Right atrium auricular region (tissue), 2 donors: ENCODE results near the gene SMAP2. TPM values are rescaled to one million over a fixed set of nuclear protein-coding genes. Genes with fewer than 3 reads are reported as not detected.

Experiments
- DNase-seq: peaks from one replicate; pipeline ENCODE4 v3.0.0-alpha.2; 2019; ENCODE audit warnings: low spot score
- H3K27ac ChIP-seq, 2 donors: fragments of 200-600 bp; sonication (generic); 1 replicate in 1 of 2; 2 replicates in 1 of 2; pipeline ENCODE4 v1.5.1; 2016 to 2019
- H3K27me3 ChIP-seq, 2 donors: fragments of 200-600 bp; sonication (generic); one replicate each; pipeline versions ENCODE4 v1.5.1 to v1.6.0; 2017 to 2019
- H3K36me3 ChIP-seq: fragments of 200-600 bp; sonication (generic); one replicate; pipeline ENCODE4 v1.5.1; 2016
- H3K4me1 ChIP-seq, 2 donors: fragments of 200-600 bp; sonication (generic); one replicate each; pipeline versions ENCODE4 v1.5.1 to v1.6.0; 2017 to 2019
- H3K4me3 ChIP-seq, 2 donors: fragments of 200-600 bp; sonication (generic); 1 replicate in 1 of 2; 2 replicates in 1 of 2; pipeline ENCODE4 v1.5.1; 2017 to 2019; ENCODE audit warnings: mild to moderate bottlenecking in 1 of 2, moderate library complexity in 1 of 2
- H3K9me3 ChIP-seq, 2 donors: fragments of 200-600 bp; sonication (generic); one replicate each; pipeline ENCODE4 v1.5.1; 2019
- total RNA-seq, 2 donors: library from RNA; depleted of rRNA; stranded (reverse); fragments of >200 nt; gene quantifications; one replicate each; pipeline ENCODE4 v1.1.0, GENCODE V29; 2016
- TF ChIP-seq, protein P1 (sequence below), 2 donors: fragments of 200-600 bp; sonication (generic); IDR thresholded peaks; one replicate each; pipeline ENCODE4 v1.5.1; 2019; ENCODE audit warnings: antibody characterized with exemption in 2 of 2

SMAP2 gene
- total RNA-seq, 2 donors from 2014 or later = 19.8 to 20.8 TPM

DNA sequence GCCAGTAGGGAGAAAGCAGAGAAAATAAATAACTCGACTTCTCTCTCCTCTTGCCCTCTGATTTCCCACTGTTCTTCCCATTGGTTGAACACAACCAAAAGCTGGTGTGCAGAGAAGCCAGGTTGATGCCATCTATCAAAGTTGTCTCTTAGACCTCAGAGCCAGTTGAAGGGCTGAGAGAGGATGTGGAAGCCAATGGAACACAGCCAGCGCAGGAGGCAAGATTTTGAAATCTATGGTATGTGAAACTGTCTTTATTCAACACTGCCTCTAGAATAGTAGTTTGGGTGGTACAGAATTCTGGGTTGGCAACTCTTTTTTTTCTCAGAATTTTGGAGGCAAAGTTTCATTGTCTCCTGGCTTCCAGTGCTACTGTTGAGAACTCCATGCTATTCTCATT lies 11.3 kb upstream of the SMAP2 start:
- Histone ChIP-seq H3K9me3 (peaks cover 0 to 17% of the 10 kb centered on the region in 2 donors), H3K27me3 (no peaks in the 10 kb centered on the region), H3K36me3 (no peaks in the 10 kb centered on the region), H3K4me1 (no peaks in the 10 kb centered on the region), H3K4me3 (no peak overlapping the region), H3K27ac (no peak overlapping the region)
- no peak for DNase-seq
- TF ChIP-seq, protein P1, sequence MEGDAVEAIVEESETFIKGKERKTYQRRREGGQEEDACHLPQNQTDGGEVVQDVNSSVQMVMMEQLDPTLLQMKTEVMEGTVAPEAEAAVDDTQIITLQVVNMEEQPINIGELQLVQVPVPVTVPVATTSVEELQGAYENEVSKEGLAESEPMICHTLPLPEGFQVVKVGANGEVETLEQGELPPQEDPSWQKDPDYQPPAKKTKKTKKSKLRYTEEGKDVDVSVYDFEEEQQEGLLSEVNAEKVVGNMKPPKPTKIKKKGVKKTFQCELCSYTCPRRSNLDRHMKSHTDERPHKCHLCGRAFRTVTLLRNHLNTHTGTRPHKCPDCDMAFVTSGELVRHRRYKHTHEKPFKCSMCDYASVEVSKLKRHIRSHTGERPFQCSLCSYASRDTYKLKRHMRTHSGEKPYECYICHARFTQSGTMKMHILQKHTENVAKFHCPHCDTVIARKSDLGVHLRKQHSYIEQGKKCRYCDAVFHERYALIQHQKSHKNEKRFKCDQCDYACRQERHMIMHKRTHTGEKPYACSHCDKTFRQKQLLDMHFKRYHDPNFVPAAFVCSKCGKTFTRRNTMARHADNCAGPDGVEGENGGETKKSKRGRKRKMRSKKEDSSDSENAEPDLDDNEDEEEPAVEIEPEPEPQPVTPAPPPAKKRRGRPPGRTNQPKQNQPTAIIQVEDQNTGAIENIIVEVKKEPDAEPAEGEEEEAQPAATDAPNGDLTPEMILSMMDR (IDR thresholded peaks at IDR 0.05) = no peak

DNA sequence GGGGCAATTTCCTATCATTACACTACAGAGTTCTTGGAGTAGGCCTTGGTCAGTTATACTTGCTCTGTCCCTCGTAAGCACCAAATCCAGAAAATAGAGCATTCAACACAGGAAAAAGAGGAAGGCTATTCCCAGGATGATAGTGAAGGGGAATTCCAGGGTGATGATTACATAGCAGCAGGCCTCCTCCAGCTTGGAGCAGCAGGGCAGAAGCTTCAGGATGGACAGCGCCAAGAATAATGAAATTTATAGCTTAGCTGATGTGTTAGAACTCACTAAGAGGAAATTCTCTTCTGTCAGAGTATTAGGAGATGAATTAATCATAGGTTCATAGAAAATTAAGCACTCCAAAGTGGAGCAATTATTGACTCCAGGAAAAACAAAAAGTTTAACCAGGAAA lies 10.8 kb upstream of the SMAP2 start:
- no peak overlapping the region for H3K4me3 ChIP-seq
- no peaks in the 10 kb centered on the region for H3K36me3 ChIP-seq
- no peaks in the 10 kb centered on the region for H3K4me1 ChIP-seq
- DNase-seq = no peak
- H3K27ac ChIP-seq = no peak overlapping the region
- H3K27me3 ChIP-seq = no peaks in the 10 kb centered on the region
- TF ChIP-seq, protein P1 (IDR thresholded peaks at IDR 0.05) = no peak
- peaks cover 0 to 12% of the 10 kb centered on the region in 2 donors for H3K9me3 ChIP-seq

DNA sequence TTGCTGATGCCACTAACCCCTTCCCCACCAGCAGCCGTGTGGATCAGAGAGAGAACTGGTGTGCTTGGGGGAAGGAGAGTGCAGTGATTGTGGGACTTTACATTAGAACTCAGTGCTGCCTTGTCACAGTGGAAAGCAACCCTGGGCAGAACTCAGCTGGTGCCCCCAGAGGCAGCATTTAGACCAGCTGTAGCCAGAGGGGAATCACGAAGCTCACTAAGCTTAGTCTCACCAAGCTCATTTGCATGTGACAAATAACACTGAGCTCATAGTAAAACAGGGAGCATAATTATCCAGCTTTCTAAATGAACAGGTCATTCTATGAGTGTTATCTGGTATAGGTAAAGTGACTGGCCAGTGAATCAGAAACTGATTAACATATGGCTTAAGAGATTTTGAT lies 9.8 kb upstream of the SMAP2 start:
- Histone ChIP-seq H3K4me1 (no peaks in the 10 kb centered on the region), H3K27me3 (no peaks in the 10 kb centered on the region), H3K9me3 (peaks cover 0 to 5% of the 10 kb centered on the region in 2 donors), H3K27ac (no peak overlapping the region), H3K4me3 (no peak overlapping the region), H3K36me3 (no peaks in the 10 kb centered on the region)
- TF ChIP-seq, protein P1 (IDR thresholded peaks at IDR 0.05) = no peak
- no peak for DNase-seq

DNA sequence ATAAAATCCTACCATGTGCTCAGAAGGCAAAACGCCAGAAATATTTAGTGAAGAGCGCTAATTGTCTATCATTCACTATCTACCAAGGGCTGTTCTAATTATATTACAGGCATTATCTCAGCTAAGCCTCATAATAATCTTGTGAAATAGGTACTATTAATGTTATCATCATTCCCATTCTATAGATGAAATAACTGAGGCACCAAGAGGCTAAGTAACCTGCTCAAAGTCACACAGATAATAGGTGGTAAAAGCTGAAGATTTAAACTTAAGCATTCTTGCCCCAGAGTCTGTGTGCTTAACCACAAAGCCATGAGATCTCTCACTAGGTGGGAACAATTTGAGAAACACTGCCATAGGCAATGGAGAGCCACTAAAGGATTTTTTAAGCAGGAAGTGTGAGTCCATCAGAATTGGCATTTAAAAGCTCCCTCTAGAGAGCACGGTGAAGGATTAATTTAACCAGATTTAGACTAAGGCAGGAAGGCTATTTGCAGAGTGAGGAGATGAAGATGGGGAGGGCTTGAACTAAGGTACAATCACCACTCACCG lies 1.7 kb upstream of the SMAP2 start:
- Histone ChIP-seq H3K9me3 (no peaks in the 10 kb centered on the region), H3K27me3 (no peaks in the 10 kb centered on the region), H3K36me3 (no peaks in the 10 kb centered on the region), H3K4me1 (peaks cover 0 to 14% of the 10 kb centered on the region in 2 donors), H3K4me3 (no peak overlapping the region), H3K27ac (no peak overlapping the region)
- TF ChIP-seq, protein P1 (IDR thresholded peaks at IDR 0.05) = no peak
- no peak for DNase-seq

DNA sequence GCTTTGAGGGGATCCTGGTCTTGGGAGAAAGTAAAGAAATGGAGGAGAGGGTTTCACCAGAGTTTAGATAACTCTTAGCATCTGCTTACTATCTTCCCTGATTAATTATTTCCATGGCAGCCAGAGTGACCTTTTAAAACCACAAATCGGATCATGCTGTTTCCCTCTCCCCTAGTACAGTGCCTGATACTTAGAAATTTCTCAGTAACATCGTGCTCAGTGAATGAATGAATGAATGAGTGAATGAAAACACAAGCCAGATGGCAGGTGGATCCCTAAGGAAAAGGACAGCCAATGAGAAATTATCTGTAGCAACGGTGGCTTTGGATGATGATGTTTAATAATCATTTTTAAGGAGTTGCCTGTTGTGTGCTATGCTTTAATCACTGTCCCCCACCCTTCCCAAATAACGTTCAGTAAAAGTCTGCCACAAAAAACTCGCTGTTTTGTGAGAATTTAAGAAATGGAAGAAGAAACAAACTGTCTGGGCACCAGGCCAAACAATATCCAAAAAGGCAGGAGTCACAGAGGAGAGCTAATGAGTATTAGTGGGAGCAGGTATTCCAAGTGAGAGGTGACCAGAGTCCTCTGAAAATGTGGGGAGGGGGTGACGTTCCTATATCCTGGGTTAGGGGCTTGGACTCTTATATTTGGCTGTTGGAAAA lies 737 bp upstream of the SMAP2 start:
- Histone ChIP-seq H3K4me3 (peak overlapping the region; percentile 87 to 96), H3K27me3 (no peaks in the 10 kb centered on the region), H3K4me1 (peaks cover 0 to 14% of the 10 kb centered on the region in 2 donors), H3K36me3 (no peaks in the 10 kb centered on the region), H3K27ac (no peak overlapping the region), H3K9me3 (no peaks in the 10 kb centered on the region)
- TF ChIP-seq, protein P1 (IDR thresholded peaks at IDR 0.05) = no peak
- peak; percentile 32 for DNase-seq
